ENCODE results near the gene SCUBE1.

The SCUBE1 gene

GRCh38 chr22:43207386-43207785, 135.8 kb downstream of the SCUBE1 start:
- Histone ChIP-seq H3K4me3 (ENCODE audit: low read depth, low read length) (no peak overlapping the region), H3K4me1 (no peaks in the 10 kb centered on the region)

DNA sequence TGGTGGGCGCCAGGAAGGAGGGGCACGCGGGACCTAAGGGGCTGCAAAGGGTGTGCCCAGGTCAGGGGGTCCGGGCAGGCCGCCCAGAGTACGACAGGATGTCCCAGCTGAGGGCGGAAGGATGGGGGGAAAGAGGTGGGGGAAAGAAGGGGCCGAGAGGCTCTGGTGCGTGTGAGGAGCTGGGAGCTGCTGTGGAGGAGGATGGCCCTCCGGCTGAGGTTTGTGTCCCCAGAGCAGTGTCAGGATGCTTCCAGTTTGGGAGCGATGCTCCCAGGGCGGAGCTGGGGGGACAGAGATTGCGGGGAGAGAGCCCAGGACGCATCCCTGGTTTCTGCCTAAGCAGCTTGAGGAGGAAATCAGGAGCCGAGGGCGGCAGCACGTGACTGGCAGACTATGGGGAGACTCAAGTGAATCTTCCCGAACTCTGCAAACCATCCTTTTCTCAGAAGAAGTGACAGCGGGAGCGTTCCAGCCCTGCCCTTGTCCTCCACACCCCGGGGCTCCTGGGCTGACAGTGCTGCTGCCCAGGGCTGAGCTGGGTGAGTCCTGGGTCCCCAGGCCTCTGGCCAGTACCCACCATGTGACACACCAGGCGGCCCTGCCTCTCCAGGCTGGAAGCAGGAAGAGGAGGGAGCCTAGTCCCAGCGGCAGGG, 136.5 kb downstream of the SCUBE1 start:
- Histone ChIP-seq H3K4me1 (no peaks in the 10 kb centered on the region), H3K36me3 (no peaks in the 10 kb centered on the region), H3K9me3 (no peaks in the 10 kb centered on the region), H3K27me3 (no peaks in the 10 kb centered on the region), H3K4me3 (ENCODE audit: low read depth, low read length) (no peak overlapping the region)
- DNase-seq = no peak
- no peak for TF ChIP-seq CTCF (IDR thresholded peaks at IDR 0.05; ENCODE audit: low read depth, low read length)

More at GRCh38 chr22:43207386-43207785, 135.8 kb downstream of the SCUBE1 start:
- DNase-seq = no peak
- Histone ChIP-seq H3K27me3 (no peaks in the 10 kb centered on the region), H3K36me3 (no peaks in the 10 kb centered on the region), H3K9me3 (no peaks in the 10 kb centered on the region)
- no peak for TF ChIP-seq CTCF (IDR thresholded peaks at IDR 0.05; ENCODE audit: low read depth, low read length)

DNA sequence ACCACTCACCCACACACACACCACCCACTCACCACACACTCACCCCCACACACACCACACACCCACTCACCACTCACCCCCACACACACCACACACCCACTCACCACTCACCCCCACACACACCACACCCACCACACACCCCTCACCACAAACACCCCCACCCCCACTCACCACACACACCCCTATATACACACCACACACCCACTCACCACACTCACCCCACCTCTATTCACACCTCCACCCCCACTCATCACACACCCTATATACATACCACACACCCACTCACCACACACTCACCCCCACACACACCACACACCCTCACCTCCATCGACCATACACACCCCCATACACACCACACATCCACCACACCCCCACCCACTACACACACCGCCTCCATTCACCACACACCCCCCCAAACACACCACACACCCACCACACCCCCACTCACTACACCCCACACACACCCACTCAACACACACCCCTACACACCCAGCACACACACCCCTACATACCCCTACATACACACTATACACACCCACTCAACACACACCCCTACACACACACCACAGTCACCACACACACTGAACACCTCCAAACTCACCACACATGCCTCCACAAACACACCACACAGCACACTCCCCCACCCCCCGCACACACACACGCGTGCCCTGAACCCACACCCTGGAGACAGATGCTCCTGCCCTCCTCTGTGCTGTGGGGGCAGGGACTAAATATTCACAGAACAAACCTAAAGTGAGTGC, 137.2 kb downstream of the SCUBE1 start:
- Histone ChIP-seq H3K4me3 (ENCODE audit: low read depth, low read length) (no peak overlapping the region), H3K27me3 (no peaks in the 10 kb centered on the region), H3K9me3 (no peaks in the 10 kb centered on the region), H3K4me1 (no peaks in the 10 kb centered on the region), H3K36me3 (no peaks in the 10 kb centered on the region)
- DNase-seq = no peak
- TF ChIP-seq CTCF (IDR thresholded peaks at IDR 0.05; ENCODE audit: low read depth, low read length) = no peak

GRCh38 chr22:43205261-43205691, 137.9 kb downstream of the SCUBE1 start:
- no peak for DNase-seq
- no peak overlapping the region for H3K4me3 ChIP-seq (ENCODE audit: low read depth, low read length)
- no peaks in the 10 kb centered on the region for H3K36me3 ChIP-seq
- H3K4me1 ChIP-seq = no peaks in the 10 kb centered on the region
- H3K27me3 ChIP-seq = no peaks in the 10 kb centered on the region
- no peak for TF ChIP-seq CTCF (IDR thresholded peaks at IDR 0.05; ENCODE audit: low read depth, low read length)
- no peaks in the 10 kb centered on the region for H3K9me3 ChIP-seq

- Histone ChIP-seq H3K36me3 (no peaks in the 10 kb centered on the region), H3K27me3 (no peaks in the 10 kb centered on the region), H3K4me1 (no peaks in the 10 kb centered on the region), H3K9me3 (no peaks in the 10 kb centered on the region), H3K4me3 (ENCODE audit: low read depth, low read length) (no peak overlapping the region)
- peak; percentile 9 for DNase-seq
- TF ChIP-seq CTCF (IDR thresholded peaks at IDR 0.05; ENCODE audit: low read depth, low read length) = no peak
These were observed 139.6 kb downstream of the SCUBE1 start for GRCh38 chr22:43203471-43203981.

Data from BE2C (cell line).